K562 (cell line): ENCODE measurements around the gene HK2. TPM values are rescaled to one million over a fixed set of nuclear protein-coding genes. Genes with fewer than 3 reads are reported as not detected.
A peak's percentile ranks its signal among the peaks of the same experiment; 100 is the strongest.
"Not testable (repeated sequence)": the region's sequence is repeated elsewhere in the genome, so short reads cannot be mapped to it uniquely, and the experiment has no call there.

Source experiments
- ATAC-seq: fragments of 200-7000 bp; cut with Tn5 transposase; 3 replicates; pipeline ENCODE4 v1.9.1; 2020; ENCODE audit warnings: moderate library complexity
- BruUV-seq: library from RNA; stranded (reverse); fragments of 400-500 nt; replicated peaks from 2 replicates; lab custom pipeline; 2021; lab: Mats Ljungman, UMichigan
- CTCF ChIA-PET: fragments of 300-600 bp; formaldehyde crosslinking; extraction: SDS; loops from one replicate; lab custom pipeline; 2021; ENCODE audit warnings: low intra/inter-chr PET ratio; lab: Yijun Ruan, JAX
- POLR2A ChIA-PET: fragments of 300-600, 350-650 bp; sonication (Branson Sonifier 250); formaldehyde crosslinking; extraction: SDS; loops from one replicate; lab custom pipeline; 2021; ENCODE audit warnings: antibody characterized with exemption, inconsistent platforms; lab: Yijun Ruan, JAX
- DNase-seq, 4 experiments: peaks; one replicate each; pipeline versions ENCODE4 v3.0.0 to v3.0.0-alpha.2; 2011 to 2018; ENCODE audit warnings: low spot score in 3 of 4, mixed read lengths in 3 of 4; ENCODE audit errors: extremely low read depth in 1 of 4
- FAIRE-seq: peaks from 2 replicates; lab custom pipeline; 2011; peaks lifted over from hg19 to GRCh38; lab: Jason Lieb, UNC
- H2AFZ ChIP-seq: 2 replicates; pipeline ENCODE4 v1.6.0; 2011; ENCODE audit warnings: low read depth, low read length, control low read depth, inconsistent platforms
- H3K27ac ChIP-seq: fragments of 200-600 bp; 3 replicates; pipeline ENCODE4 v1.8.0; 2011; ENCODE audit warnings: low read depth, mild to moderate bottlenecking, control low read depth, inconsistent platforms, low read length, moderate library complexity, mixed read lengths; ENCODE audit errors: extremely low read depth
- H3K27me3 ChIP-seq, 2 experiments: fragments of 300-600 bp in 1 of 2; 2 replicates in 1 of 2; 3 replicates in 1 of 2; pipeline versions ENCODE4 v1.6.0 to v1.8.0; 2011; ENCODE audit warnings: inconsistent platforms in 2 of 2, low read length in 2 of 2, mild to moderate bottlenecking in 1 of 2, mixed read lengths in 1 of 2, moderate library complexity in 1 of 2; ENCODE audit not compliant: control insufficient read depth in 2 of 2, insufficient read depth in 2 of 2
- H3K36me3 ChIP-seq: fragments of 300-600 bp; 3 replicates; pipeline ENCODE4 v1.8.0; 2011; ENCODE audit warnings: mild to moderate bottlenecking, low read length, inconsistent platforms; ENCODE audit not compliant: control insufficient read depth, insufficient read depth
- H3K4me1 ChIP-seq, 2 experiments: fragments of 200-600 bp in 1 of 2; replicated peaks in 1 of 2; 2 replicates in 1 of 2; 3 replicates in 1 of 2; pipeline versions ENCODE4 v1.5.1 to v1.8.0; 2011; ENCODE audit warnings: inconsistent platforms in 2 of 2, low read length in 2 of 2, mild to moderate bottlenecking in 1 of 2, mixed read lengths in 1 of 2, moderate library complexity in 1 of 2; ENCODE audit not compliant: control insufficient read depth in 2 of 2, insufficient read depth in 2 of 2
- H3K4me2 ChIP-seq: 2 replicates; pipeline ENCODE4 v1.6.1; 2011; ENCODE audit warnings: low read length, control low read depth, inconsistent platforms, mixed read lengths; ENCODE audit not compliant: insufficient read depth
- H3K4me3 ChIP-seq: fragments of 200-600 bp; sonication (generic), shearing (Covaris generic); 2 replicates; pipeline ENCODE4 v1.5.1; 2016; ENCODE audit warnings: control low read depth, inconsistent platforms
- H3K79me2 ChIP-seq: fragments of 200-600 bp; 3 replicates; pipeline ENCODE4 v1.8.0; 2011; ENCODE audit warnings: low read length, inconsistent platforms; ENCODE audit not compliant: control insufficient read depth, insufficient read depth
- H3K9ac ChIP-seq, 2 experiments: 2 replicates each; pipeline versions ENCODE4 v1.6.0 to v1.6.1; 2011; ENCODE audit warnings: low read depth in 2 of 2, low read length in 2 of 2, control low read depth in 1 of 2, inconsistent platforms in 1 of 2, mild to moderate bottlenecking in 1 of 2, mixed read lengths in 1 of 2; ENCODE audit not compliant: insufficient read depth in 1 of 2
- H3K9me1 ChIP-seq: one replicate; pipeline ENCODE4 v1.6.0; 2011; ENCODE audit warnings: inconsistent platforms, mild to moderate bottlenecking, low read length, moderate library complexity; ENCODE audit not compliant: control insufficient read depth, insufficient read depth
- H3K9me3 ChIP-seq: replicated peaks from 2 replicates; pipeline ENCODE4 v1.5.1; 2011; ENCODE audit warnings: low read depth, low read length, inconsistent platforms; ENCODE audit not compliant: control insufficient read depth, insufficient read depth
- H4K20me1 ChIP-seq: replicated peaks from 2 replicates; pipeline ENCODE4 v1.6.1; 2011; ENCODE audit warnings: low read length, inconsistent platforms, mixed read lengths; ENCODE audit not compliant: control insufficient read depth, insufficient read depth
- CC2D1A ChIP-seq: fragments of 450-650 bp; IDR thresholded peaks from 2 replicates; pipeline ENCODE4 v1.6.1; 2017; ENCODE audit warnings: mild to moderate bottlenecking
- CHD2 ChIP-seq: IDR thresholded peaks from 2 replicates; pipeline ENCODE4 v1.6.1; 2011; ENCODE audit warnings: low read depth, low read length
- SETDB1 ChIP-seq: IDR thresholded peaks from one replicate; pipeline ENCODE4 v1.6.1; 2012; ENCODE audit warnings: low read length, control low read depth, inconsistent platforms
- ZBTB43 ChIP-seq: sonication (generic); formaldehyde crosslinking; IDR thresholded peaks from 2 replicates; pipeline ENCODE4 v1.8.0; 2023; ENCODE audit warnings: mild to moderate bottlenecking, missing genetic modification reagents
- ZNF384 ChIP-seq: IDR thresholded peaks from 2 replicates; pipeline ENCODE4 v1.6.1; 2012; ENCODE audit warnings: low read depth, low read length, improper control_type of control experiment
- ZNF766 ChIP-seq: fragments of 200-800 bp; sonication (Bioruptor generic); conservative IDR thresholded peaks from 2 replicates; pipeline ENCODE4 v1.6.1; 2016; ENCODE audit warnings: missing genetic modification characterization, missing compliant biosample characterization
- ZNF780A ChIP-seq: fragments of 250-450 bp; sonication (Bioruptor Pico); IDR thresholded peaks from 2 replicates; pipeline ENCODE4 v1.5.0; 2021; ENCODE audit warnings: mild to moderate bottlenecking
- WGBS: fragments of 100-300 bp; shearing (Covaris generic); methylation state at CpG from one replicate; pipeline ENCODE4 v1.1.6; 2016; ENCODE audit warnings: low coverage, mixed read lengths; ENCODE audit not compliant: insufficient coverage; ENCODE audit errors: missing lambda C conversion rate; 5-methylcytosine and 5-hydroxymethylcytosine counted together
- in situ Hi-C: fragments of 300-500 bp; cut with MboI; formaldehyde crosslinking; loops from 4 replicates; pipeline ENCODE4 v1.15.0; 2018; ENCODE audit warnings: inconsistent platforms, mixed read lengths
- intact Hi-C: fragments of 100-400 bp; cut with micrococcal nuclease; formaldehyde crosslinking; loops from 2 replicates; pipeline ENCODE4 v1.14.2; 2022
- polyA plus RNA-seq, 8 experiments: library from polyadenylated mRNA; depleted of rRNA in 4 of 8; stranded (reverse) in 5 of 8; unstranded in 3 of 8; fragments of >200 nt; fragmentation: Nextera tagmentation in 2 of 8; fragmentation: Illumina TruSeq in 1 of 8; extraction: Ambion mirVana in 2 of 8; extraction: Trizol in 1 of 8; gene quantifications; 2 replicates each; pipeline versions ENCODE4 v1.2.1 to v1.2.3, GENCODE V29; 2011 to 2014; ENCODE audit warnings: inconsistent platforms in 1 of 8, missing spikeins in 1 of 8
- total RNA-seq, 7 experiments: library from RNA; depleted of rRNA in 6 of 7; stranded (reverse); fragments of >200 nt in 6 of 7; fragmentation: Illumina TruSeq in 2 of 7; extraction: Trizol in 2 of 7; gene quantifications; 2 replicates each; pipeline versions ENCODE4 v1.2.1 to v1.2.3, GENCODE V29; 2011 to 2021; ENCODE audit warnings: low replicate concordance in 1 of 7

HK2 gene
- total and polyA plus RNA-seq, 9 of the 15 experiments (the other 6 are each of a cell fraction or from before 2014, with no cell fraction given): 4.7 to 56.0 (median 19.9) TPM

DNA sequence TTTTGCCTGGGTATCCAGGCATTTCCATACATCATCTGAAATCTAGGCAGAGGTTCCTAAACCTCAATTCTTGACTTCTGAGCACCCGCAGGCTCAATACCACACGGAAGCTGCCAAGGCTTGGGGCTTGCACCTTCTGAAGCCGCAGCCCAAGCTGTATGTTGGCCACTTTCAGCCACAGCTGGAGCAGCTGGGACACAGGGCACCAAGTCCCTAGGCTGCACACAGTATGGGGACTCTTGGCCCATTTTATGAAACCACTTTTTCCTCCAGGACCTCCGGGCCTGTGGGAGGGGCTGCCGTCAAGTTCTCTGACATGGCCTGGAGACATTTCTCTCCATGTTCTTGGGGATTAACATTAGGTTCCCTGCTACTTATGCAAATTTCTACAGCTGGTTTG lies 72.5 kb downstream of the HK2 start:
- H3K27me3 ChIP-seq: peaks cover 9 to 13% of the 10 kb centered on the region in 2 experiments; a peak in 4 of 5 replicates
- no peaks in the 10 kb centered on the region for H3K36me3 ChIP-seq
- intact Hi-C loops (no loop called here), in situ Hi-C loops (no loop called here)
- no peak overlapping the region for H2AFZ ChIP-seq
- H3K9ac ChIP-seq: no peak overlapping the region
- no peak for DNase-seq
- H3K27ac ChIP-seq: no peak overlapping the region
- no peak for ATAC-seq
- POLR2A ChIA-PET: interaction anchor here (0.7 kb wide), 1 partner anchor 8 kb away, joined by 3 read pairs; no protein-coding TSS in a partner anchor
- FAIRE-seq: no peak
- BruUV-seq: no TSS peak
- H3K4me3 ChIP-seq: no peak overlapping the region
- no peaks in the 10 kb centered on the region; a peak in 1 of 5 replicates for H3K4me1 ChIP-seq
- CTCF ChIA-PET: no interaction called here
- no peaks in the 10 kb centered on the region for H4K20me1 ChIP-seq
- H3K4me2 ChIP-seq: no peak overlapping the region
- 20% methylated on average over 5 of the region's 5 CpGs for WGBS
- H3K9me3 ChIP-seq: no peaks in the 10 kb centered on the region
- TF ChIP-seq SETDB1 (no peak), ZNF780A (CRISPR knock-in tag) (no peak), ZBTB43 (CRISPR knock-in tag) (no peak)
- H3K79me2 ChIP-seq: no peaks in the 10 kb centered on the region
- no peaks in the 10 kb centered on the region for H3K9me1 ChIP-seq

DNA sequence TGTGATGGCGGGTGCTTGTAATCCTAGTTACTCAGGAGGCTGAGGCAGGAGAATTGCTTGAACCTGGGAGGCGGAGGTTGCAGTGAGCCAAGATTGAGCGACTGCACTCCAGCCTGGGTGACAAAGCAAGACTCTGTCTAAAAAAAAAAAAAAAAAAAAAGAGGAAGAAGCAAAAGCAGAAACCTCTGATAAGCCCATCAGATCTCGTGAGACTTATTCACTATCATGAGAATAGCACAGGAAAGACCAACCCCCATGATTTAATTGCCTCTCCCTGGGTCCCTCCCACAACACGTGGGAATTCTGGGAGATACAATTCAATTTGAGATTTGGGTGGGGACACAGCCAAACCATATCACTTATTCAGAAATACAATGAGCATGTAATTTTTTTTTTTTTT lies 73.6 kb downstream of the HK2 start:
- H4K20me1 ChIP-seq, intact Hi-C loops, FAIRE-seq, H3K79me2 ChIP-seq, H3K9ac ChIP-seq, H3K27ac ChIP-seq, H3K9me1 ChIP-seq, H3K4me1 ChIP-seq, CTCF ChIA-PET, DNase-seq, ATAC-seq, POLR2A ChIA-PET, BruUV-seq, H3K36me3 ChIP-seq, in situ Hi-C loops, H2AFZ ChIP-seq: not testable (repeated sequence)
- peaks cover 13 to 25% of the 10 kb centered on the region in 2 experiments; a peak in 4 of 5 replicates for H3K27me3 ChIP-seq
- TF ChIP-seq ZNF766 (CRISPR knock-in tag) (peak; percentile 45; the same call in 1 of the 2 replicates), CHD2 (0 out of 2 replicates have a peak, but pooled peaks have one; percentile 38), CC2D1A (0 out of 2 replicates have a peak, but pooled peaks have one; percentile 33), ZNF384 (peak; percentile 69; the same call in 1 of the 2 replicates)
- TF ChIP-seq, all 486 proteins: peak for 4; not testable (repeated sequence) for 482
- 13% methylated on average over 4 of the region's 5 CpGs for WGBS
- not testable (repeated sequence) for H3K4me3 ChIP-seq, H3K4me2 ChIP-seq, H3K9me3 ChIP-seq
